Liver (tissue), 3 donors: ENCODE results near the gene RPS6KA4.

Experiments used
- CTCF ChIP-seq: fragments of 150-350 bp; IDR thresholded peaks from 2 replicates; pipeline ENCODE4 v1.5.1; 2017; ENCODE audit warnings: improper control_type of control experiment, low read depth, low read length; ENCODE audit not compliant: missing input control
- FOXA1 ChIP-seq: IDR thresholded peaks from 2 replicates; pipeline ENCODE4 v1.6.1; 2016; ENCODE audit warnings: antibody characterized with exemption
- HNF4G ChIP-seq: IDR thresholded peaks from 2 replicates; pipeline ENCODE4 v1.6.1; 2016; ENCODE audit warnings: antibody characterized with exemption
- JUND ChIP-seq, 2 donors: IDR thresholded peaks; 2 replicates each; pipeline ENCODE4 v1.6.1; 2016; ENCODE audit warnings: antibody characterized with exemption in 2 of 2
- MAX ChIP-seq: IDR thresholded peaks from 2 replicates; pipeline ENCODE4 v1.6.1; 2016; ENCODE audit warnings: antibody characterized with exemption
- RAD21 ChIP-seq, 2 donors: IDR thresholded peaks; 2 replicates each; pipeline ENCODE4 v1.6.1; 2016; ENCODE audit warnings: antibody characterized with exemption in 2 of 2, mild to moderate bottlenecking in 2 of 2
- RXRA ChIP-seq, 2 donors: IDR thresholded peaks; 2 replicates each; pipeline ENCODE4 v1.6.1; 2017 to 2018; ENCODE audit warnings: antibody characterized with exemption in 2 of 2, mild to moderate bottlenecking in 1 of 2
- SP1 ChIP-seq: IDR thresholded peaks from 2 replicates; pipeline ENCODE4 v1.6.1; 2018; ENCODE audit warnings: antibody characterized with exemption, mild to moderate bottlenecking
- YY1 ChIP-seq: IDR thresholded peaks from 2 replicates; pipeline ENCODE4 v1.6.1; 2016; ENCODE audit warnings: antibody characterized with exemption, mild to moderate bottlenecking
- ZBTB33 ChIP-seq: IDR thresholded peaks from 2 replicates; pipeline ENCODE4 v1.6.1; 2016; ENCODE audit warnings: antibody characterized with exemption
- TF ChIP-seq, protein P1 (sequence below): IDR thresholded peaks from 2 replicates; pipeline ENCODE4 v1.6.1; 2016; ENCODE audit warnings: antibody characterized with exemption, mild to moderate bottlenecking
- donor health status: healthy.
- donor health status: healthy.

DNA sequence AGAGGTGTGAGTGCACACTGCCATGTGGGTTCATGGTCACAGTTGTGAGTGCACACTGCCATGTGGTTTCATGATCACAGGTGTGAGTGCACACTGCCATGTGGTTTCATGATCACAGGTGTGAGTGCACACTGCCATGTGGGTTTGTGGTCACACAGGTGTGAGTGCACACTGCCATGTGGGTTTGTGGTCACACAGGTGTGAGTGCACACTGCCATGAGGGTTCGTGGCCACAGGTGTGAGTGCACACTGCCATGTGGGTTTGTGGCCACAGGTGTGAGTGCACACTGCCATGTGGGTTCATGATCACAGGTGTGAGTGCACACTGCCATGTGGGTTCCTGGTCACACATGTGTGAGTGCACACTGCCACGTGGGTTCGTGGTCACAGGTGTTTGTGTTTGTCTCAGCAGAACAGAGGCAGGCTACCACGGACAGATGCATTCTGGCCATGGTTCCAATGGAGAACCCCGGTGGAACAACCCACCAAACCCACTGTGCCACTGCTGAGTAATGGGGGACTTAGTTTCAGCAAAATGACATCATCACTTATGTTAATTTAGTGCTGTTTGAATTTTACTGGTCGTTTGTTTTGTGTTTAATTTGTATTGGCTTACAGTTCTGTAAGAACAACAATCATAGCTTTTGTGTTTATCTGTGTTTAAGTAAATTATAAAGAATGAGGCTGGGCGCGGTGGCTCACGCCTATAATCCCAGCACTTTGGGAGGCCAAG, 57.2 kb downstream of the RPS6KA4 start:
- TF ChIP-seq CTCF (no peak), ZBTB33 (no peak), SP1 (no peak), RAD21 (IDR thresholded peaks at IDR 0.05) (no peak), JUND (IDR thresholded peaks at IDR 0.05) (no peak), YY1 (no peak), FOXA1 (no peak), MAX (no peak), HNF4G (no peak), RXRA (IDR thresholded peaks at IDR 0.05) (no peak)
- TF ChIP-seq, protein P1, sequence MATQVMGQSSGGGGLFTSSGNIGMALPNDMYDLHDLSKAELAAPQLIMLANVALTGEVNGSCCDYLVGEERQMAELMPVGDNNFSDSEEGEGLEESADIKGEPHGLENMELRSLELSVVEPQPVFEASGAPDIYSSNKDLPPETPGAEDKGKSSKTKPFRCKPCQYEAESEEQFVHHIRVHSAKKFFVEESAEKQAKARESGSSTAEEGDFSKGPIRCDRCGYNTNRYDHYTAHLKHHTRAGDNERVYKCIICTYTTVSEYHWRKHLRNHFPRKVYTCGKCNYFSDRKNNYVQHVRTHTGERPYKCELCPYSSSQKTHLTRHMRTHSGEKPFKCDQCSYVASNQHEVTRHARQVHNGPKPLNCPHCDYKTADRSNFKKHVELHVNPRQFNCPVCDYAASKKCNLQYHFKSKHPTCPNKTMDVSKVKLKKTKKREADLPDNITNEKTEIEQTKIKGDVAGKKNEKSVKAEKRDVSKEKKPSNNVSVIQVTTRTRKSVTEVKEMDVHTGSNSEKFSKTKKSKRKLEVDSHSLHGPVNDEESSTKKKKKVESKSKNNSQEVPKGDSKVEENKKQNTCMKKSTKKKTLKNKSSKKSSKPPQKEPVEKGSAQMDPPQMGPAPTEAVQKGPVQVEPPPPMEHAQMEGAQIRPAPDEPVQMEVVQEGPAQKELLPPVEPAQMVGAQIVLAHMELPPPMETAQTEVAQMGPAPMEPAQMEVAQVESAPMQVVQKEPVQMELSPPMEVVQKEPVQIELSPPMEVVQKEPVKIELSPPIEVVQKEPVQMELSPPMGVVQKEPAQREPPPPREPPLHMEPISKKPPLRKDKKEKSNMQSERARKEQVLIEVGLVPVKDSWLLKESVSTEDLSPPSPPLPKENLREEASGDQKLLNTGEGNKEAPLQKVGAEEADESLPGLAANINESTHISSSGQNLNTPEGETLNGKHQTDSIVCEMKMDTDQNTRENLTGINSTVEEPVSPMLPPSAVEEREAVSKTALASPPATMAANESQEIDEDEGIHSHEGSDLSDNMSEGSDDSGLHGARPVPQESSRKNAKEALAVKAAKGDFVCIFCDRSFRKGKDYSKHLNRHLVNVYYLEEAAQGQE: no peak
